HCT116 (cell line): ENCODE results near the gene IL22RA1. TPM values are rescaled to one million over a fixed set of nuclear protein-coding genes. Genes with fewer than 3 reads are reported as not detected.

Experiments used
- ATAC-seq: fragments of 200-7000 bp; cut with Tn5 transposase; 2 replicates; pipeline ENCODE4 v1.9.1; 2020; ENCODE audit warnings: mild to moderate bottlenecking, moderate library complexity
- BruUV-seq: library from RNA; stranded (reverse); fragments of 400-500 nt; replicated peaks from 2 replicates; lab custom pipeline; 2021; lab: Mats Ljungman, UMichigan
- CTCF ChIA-PET: fragments of 300-600 bp; sonication (Branson Sonifier 250); formaldehyde crosslinking; loops from one replicate; lab custom pipeline; 2021; ENCODE audit warnings: antibody characterized with exemption; lab: Charles Lee
- POLR2A ChIA-PET: fragments of 300-600, 350-600 bp; sonication (Branson Sonifier 250); formaldehyde crosslinking; loops from one replicate; lab custom pipeline; 2021; ENCODE audit warnings: antibody characterized with exemption; lab: Charles Lee
- RAD21 ChIA-PET, 2 experiments: fragments of 300-600 bp; sonication (Branson Sonifier 250); formaldehyde crosslinking; loops; one replicate each; lab custom pipeline; 2023; ENCODE audit warnings: low total read pairs in 2 of 2; ENCODE audit not compliant: uncharacterized antibody in 2 of 2, unreplicated experiment in 2 of 2, low non-redundant PET in 1 of 2; lab: Charles Lee
- DNase-seq: peaks from one replicate; pipeline ENCODE4 v3.0.0-alpha.2; 2010; ENCODE audit warnings: low read depth, low spot score
- H2AFZ ChIP-seq: fragments of 200-600 bp; shearing (Covaris generic), sonication (generic); 2 replicates; pipeline ENCODE4 v1.6.1; 2017; ENCODE audit warnings: low read depth, mixed run types, mixed read lengths, antibody characterized with exemption, low read length; ENCODE audit not compliant: poor library complexity, severe bottlenecking
- H3K27ac ChIP-seq: 2 replicates; pipeline ENCODE4 v1.5.1; 2012; ENCODE audit warnings: low read depth, low read length
- H3K27me3 ChIP-seq: fragments of 200-600 bp; sonication (generic); 2 replicates; pipeline ENCODE4 v1.6.1; 2016; ENCODE audit warnings: mixed run types, low read length, mixed read lengths; ENCODE audit not compliant: insufficient read depth
- H3K36me3 ChIP-seq, 2 experiments: fragments of 200-500 bp in 1 of 2; fragments of 200-600 bp in 1 of 2; sonication (Bioruptor generic) in 1 of 2; sonication (generic) in 1 of 2; 2 replicates each; pipeline versions ENCODE4 v1.5.1 to v1.6.1; 2014 to 2016; ENCODE audit warnings: low read length in 2 of 2, inconsistent platforms in 1 of 2, mixed read lengths in 1 of 2, mixed run types in 1 of 2; ENCODE audit not compliant: insufficient read depth in 2 of 2, control insufficient read depth in 1 of 2
- H3K4me1 ChIP-seq, 2 experiments: fragments of 200-600 bp in 1 of 2; sonication (generic) in 1 of 2; 2 replicates each; pipeline versions ENCODE4 v1.5.1 to v1.6.1; 2012 to 2017; ENCODE audit warnings: low read length in 2 of 2, inconsistent platforms in 1 of 2, mild to moderate bottlenecking in 1 of 2, mixed read lengths in 1 of 2, mixed run types in 1 of 2, moderate library complexity in 1 of 2; ENCODE audit not compliant: insufficient read depth in 2 of 2, control insufficient read depth in 1 of 2
- H3K4me2 ChIP-seq: fragments of 200-600 bp; sonication (generic); 2 replicates; pipeline ENCODE4 v1.6.1; 2017; ENCODE audit warnings: mixed run types, low read length, mixed read lengths
- H3K4me3 ChIP-seq, 2 experiments: fragments of 200-600 bp in 1 of 2; sonication (generic) in 1 of 2; replicated peaks in 1 of 2; 2 replicates each; pipeline ENCODE4 v1.5.1; 2011 to 2016; ENCODE audit warnings: low read length in 2 of 2, control low read depth in 1 of 2, low read depth in 1 of 2, mild to moderate bottlenecking in 1 of 2, mixed read lengths in 1 of 2, mixed run types in 1 of 2
- H3K79me2 ChIP-seq: fragments of 200-600 bp; sonication (generic); 2 replicates; pipeline ENCODE4 v1.6.1; 2017; ENCODE audit warnings: mild to moderate bottlenecking, mixed run types, low read length, moderate library complexity, mixed read lengths; ENCODE audit not compliant: insufficient read depth
- H3K9ac ChIP-seq: fragments of 200-600 bp; sonication (generic); 2 replicates; pipeline ENCODE4 v1.6.1; 2016; ENCODE audit warnings: low read length, mixed read lengths
- H3K9me2 ChIP-seq: fragments of 200-600 bp; sonication (generic), shearing (Covaris generic); 2 replicates; pipeline ENCODE4 v1.6.1; 2017; ENCODE audit warnings: mixed run types, mild to moderate bottlenecking, moderate library complexity; ENCODE audit not compliant: insufficient read depth
- H3K9me3 ChIP-seq, 2 experiments: fragments of 200-500 bp in 1 of 2; fragments of 200-600 bp in 1 of 2; sonication (Bioruptor generic) in 1 of 2; sonication (generic) in 1 of 2; 2 replicates each; pipeline ENCODE4 v1.6.1; 2014 to 2017; ENCODE audit warnings: low read length in 2 of 2, mixed read lengths in 2 of 2, inconsistent platforms in 1 of 2, low read depth in 1 of 2, mild to moderate bottlenecking in 1 of 2, mixed run types in 1 of 2, moderate library complexity in 1 of 2; ENCODE audit not compliant: control insufficient read depth in 1 of 2, insufficient read depth in 1 of 2
- H4K20me1 ChIP-seq: fragments of 200-600 bp; sonication (generic), shearing (Covaris generic); 2 replicates; pipeline ENCODE4 v1.6.1; 2017; ENCODE audit warnings: mixed run types, mild to moderate bottlenecking, moderate library complexity; ENCODE audit not compliant: insufficient read depth
- ATF3 ChIP-seq: IDR thresholded peaks from 2 replicates; pipeline ENCODE4 v1.6.1; 2012
- CEBPB ChIP-seq: IDR thresholded peaks from 2 replicates; pipeline ENCODE4 v1.6.1; 2012; ENCODE audit warnings: low read depth
- CTCF ChIP-seq, 3 experiments: fragments of 200-600 bp in 1 of 3; sonication (generic) in 1 of 3; IDR thresholded peaks in 2 of 3; conservative IDR thresholded peaks in 1 of 3; 2 replicates each; pipeline ENCODE4 v1.5.1; 2012 to 2017; ENCODE audit warnings: low read depth in 2 of 3, low read length in 2 of 3, antibody characterized with exemption in 1 of 3, borderline replicate concordance in 1 of 3, control low read depth in 1 of 3, mild to moderate bottlenecking in 1 of 3, mixed read lengths in 1 of 3, mixed run types in 1 of 3, moderate library complexity in 1 of 3; ENCODE audit not compliant: insufficient read depth in 1 of 3
- EGR1 ChIP-seq: IDR thresholded peaks from 2 replicates; pipeline ENCODE4 v1.6.1; 2012; ENCODE audit warnings: low read depth
- EZH2phosphoT487 ChIP-seq: fragments of 200-600 bp; IDR thresholded peaks from 2 replicates; pipeline ENCODE4 v1.6.1; 2018; ENCODE audit warnings: antibody characterized with exemption, borderline replicate concordance
- FOSL1 ChIP-seq: IDR thresholded peaks from 2 replicates; pipeline ENCODE4 v1.6.1; 2012; ENCODE audit warnings: low read depth
- JUND ChIP-seq: IDR thresholded peaks from 2 replicates; pipeline ENCODE4 v1.6.1; 2012
- POLR2A ChIP-seq: IDR thresholded peaks from 2 replicates; pipeline ENCODE4 v1.7.0; 2011; ENCODE audit warnings: borderline replicate concordance; ENCODE audit not compliant: insufficient read depth, insufficient read length; ENCODE audit errors: extremely low read depth
- REST ChIP-seq: IDR thresholded peaks from 2 replicates; pipeline ENCODE4 v1.6.1; 2012; ENCODE audit warnings: low read depth
- SIN3A ChIP-seq: IDR thresholded peaks from 2 replicates; pipeline ENCODE4 v1.6.1; 2012; ENCODE audit warnings: low read depth
- SP1 ChIP-seq: IDR thresholded peaks from 2 replicates; pipeline ENCODE4 v1.6.1; 2012; ENCODE audit warnings: low read depth
- SRF ChIP-seq: IDR thresholded peaks from 2 replicates; pipeline ENCODE4 v1.6.1; 2012; ENCODE audit warnings: low read depth
- TCF7L2 ChIP-seq: IDR thresholded peaks from 2 replicates; pipeline ENCODE4 v1.7.0; 2011; ENCODE audit warnings: borderline replicate concordance, inconsistent platforms; ENCODE audit not compliant: insufficient read depth, insufficient read length; ENCODE audit errors: extremely low read depth
- YY1 ChIP-seq: IDR thresholded peaks from 2 replicates; pipeline ENCODE4 v1.6.1; 2011; ENCODE audit warnings: low read length, low read depth, moderate library complexity, mild to moderate bottlenecking; ENCODE audit not compliant: insufficient replicate concordance; ENCODE audit errors: extremely low read depth
- ZFX ChIP-seq: fragments of 450-650 bp; IDR thresholded peaks from 2 replicates; pipeline ENCODE4 v1.6.1; 2017
- intact Hi-C: fragments of 100-400 bp; cut with micrococcal nuclease; formaldehyde crosslinking; loops from 2 replicates; pipeline ENCODE4 v1.10.0; 2022
- total RNA-seq: library from RNA; stranded (reverse); gene quantifications from one replicate; pipeline ENCODE4 v1.2.1, GENCODE V29; 2021; ENCODE audit not compliant: unreplicated experiment

IL22RA1 gene
- total RNA-seq, 1 experiment from 2014 or later: 2.1 TPM

- no peak for ATAC-seq
Observed at GRCh38 chr1:24138476-24139221, 4.3 kb downstream of the IL22RA1 start.

More at GRCh38 chr1:24138476-24139221, 4.3 kb downstream of the IL22RA1 start:
- POLR2A ChIA-PET: no interaction called here
- peaks cover 10 to 16% of the 10 kb centered on the region in 2 experiments for H3K4me1 ChIP-seq
- H3K36me3 ChIP-seq: 0 out of 4 replicates have a peak, but pooled peaks cover 0 to 5% of the 10 kb centered on the region in 2 experiments
- H3K79me2 ChIP-seq: no peaks in the 10 kb centered on the region
- no peak overlapping the region for H3K4me2 ChIP-seq
- no peaks in the 10 kb centered on the region for H4K20me1 ChIP-seq
- H2AFZ ChIP-seq: no peak overlapping the region
- no peak overlapping the region for H3K9ac ChIP-seq
- BruUV-seq: no TSS peak
- no peaks in the 10 kb centered on the region for H3K27me3 ChIP-seq
- no peak overlapping the region for H3K4me3 ChIP-seq
- TF ChIP-seq EGR1: no peak
- no peak for TF ChIP-seq REST
- TF ChIP-seq FOSL1: no peak
- no peak for TF ChIP-seq TCF7L2
- TF ChIP-seq JUND: no peak
- TF ChIP-seq POLR2A: no peak
- no peak for TF ChIP-seq SRF
- no peak for TF ChIP-seq SIN3A
- TF ChIP-seq EZH2phosphoT487: no peak
- no peak for TF ChIP-seq CTCF (IDR thresholded peaks at IDR 0.05 in 2 of 3, conservative IDR thresholded peaks at IDR 0.05 in 1 of 3; ENCODE audit: borderline replicate concordance in 1 of 3, insufficient read depth in 1 of 3, low read depth in 2 of 3, low read length in 2 of 3)
- TF ChIP-seq ATF3: no peak
- TF ChIP-seq CEBPB: no peak
- no peak for TF ChIP-seq ZFX
- TF ChIP-seq YY1: no peak
- TF ChIP-seq SP1: no peak
- no peaks in the 10 kb centered on the region; a peak in 1 of 4 replicates for H3K9me3 ChIP-seq
- intact Hi-C loops: no loop called here
- H3K9me2 ChIP-seq: no peaks in the 10 kb centered on the region
- DNase-seq: no peak
- RAD21 ChIA-PET: no interaction called here
- CTCF ChIA-PET: interaction anchor here (1.2 kb wide), 1 partner anchor 12 kb away, joined by 3 read pairs; no protein-coding TSS in a partner anchor
- no peak overlapping the region for H3K27ac ChIP-seq
